Neural cell (in vitro differentiated cells): Measurements from ENCODE around the gene P4HTM. TPM values are rescaled to one million over a fixed set of nuclear protein-coding genes. Genes with fewer than 3 reads are reported as not detected.
"Not testable (repeated sequence)": the region's sequence is repeated elsewhere in the genome, so short reads cannot be mapped to it uniquely, and the experiment has no call there.

Experiments
- H2AFZ ChIP-seq: fragments of 200-600, 300-800 bp; sonication (generic), shearing (Covaris generic); 2 replicates; pipeline ENCODE4 v1.6.0; 2014; ENCODE audit warnings: low read depth, mild to moderate bottlenecking, antibody characterized with exemption, low read length, moderate library complexity
- H3F3A ChIP-seq: fragments of 200-600 bp; shearing (Covaris generic); 2 replicates; pipeline ENCODE4 v1.6.1; 2016; ENCODE audit warnings: mild to moderate bottlenecking, moderate library complexity, mixed read lengths, antibody characterized with exemption, low read length; ENCODE audit not compliant: insufficient read depth, poor library complexity, severe bottlenecking
- H3K27ac ChIP-seq: fragments of 200-600, 300-800 bp; sonication (generic), shearing (Covaris generic); 2 replicates; pipeline ENCODE4 v1.5.1; 2014; ENCODE audit warnings: mild to moderate bottlenecking, low read length, moderate library complexity
- H3K27me3 ChIP-seq: fragments of 300-800, 200-600 bp; sonication (generic), shearing (Covaris generic); 2 replicates; pipeline ENCODE4 v1.6.0; 2014; ENCODE audit warnings: mild to moderate bottlenecking, low read depth, low read length, moderate library complexity; ENCODE audit not compliant: insufficient read depth
- H3K36me3 ChIP-seq: fragments of 300-800, 200-600 bp; sonication (generic), shearing (Covaris generic); 2 replicates; pipeline ENCODE4 v1.5.1; 2014; ENCODE audit warnings: mild to moderate bottlenecking, antibody characterized with exemption, low read length, moderate library complexity; ENCODE audit not compliant: insufficient read depth
- H3K4me2 ChIP-seq: fragments of 300-800, 200-600 bp; sonication (generic), shearing (Covaris generic); 2 replicates; pipeline ENCODE4 v1.6.0; 2014; ENCODE audit warnings: mild to moderate bottlenecking, low read length
- H3K4me3 ChIP-seq: fragments of 300-800, 200-600 bp; sonication (generic), shearing (Covaris generic); 2 replicates; pipeline ENCODE4 v1.5.1; 2014; ENCODE audit warnings: mild to moderate bottlenecking, low read length, moderate library complexity
- H3K79me2 ChIP-seq: fragments of 200-600 bp; shearing (Covaris generic); replicated peaks from 2 replicates; pipeline ENCODE4 v1.6.0; 2014; ENCODE audit warnings: mild to moderate bottlenecking, low read length, moderate library complexity; ENCODE audit not compliant: insufficient read depth
- H3K9ac ChIP-seq: fragments of 300-800, 200-600 bp; sonication (generic), shearing (Covaris generic); 2 replicates; pipeline ENCODE4 v1.6.1; 2016; ENCODE audit warnings: mild to moderate bottlenecking, low read length, mixed read lengths
- H3K9me2 ChIP-seq: fragments of 200-600 bp; shearing (Covaris generic); 2 replicates; pipeline ENCODE4 v1.6.1; 2016; ENCODE audit warnings: mild to moderate bottlenecking, low read length, mixed read lengths; ENCODE audit not compliant: insufficient read depth
- H3K9me3 ChIP-seq: fragments of 200-600, 300-800 bp; sonication (generic), shearing (Covaris generic); 2 replicates; pipeline ENCODE4 v1.6.1; 2016; ENCODE audit warnings: mild to moderate bottlenecking, mixed run types, low read length, moderate library complexity, mixed read lengths
- H4K20me1 ChIP-seq: fragments of 200-600 bp; shearing (Covaris generic); 2 replicates; pipeline ENCODE4 v1.6.1; 2016; ENCODE audit warnings: mild to moderate bottlenecking, mixed run types; ENCODE audit not compliant: insufficient read depth
- CTCF ChIP-seq: fragments of 450-650 bp; IDR thresholded peaks from 2 replicates; pipeline ENCODE4 v1.5.1; 2014; ENCODE audit warnings: antibody characterized with exemption, mild to moderate bottlenecking, moderate library complexity; ENCODE audit not compliant: poor library complexity, severe bottlenecking
- EP300 ChIP-seq: fragments of 450-650 bp; conservative IDR thresholded peaks from 2 replicates; pipeline ENCODE4 v1.6.1; 2014; ENCODE audit warnings: antibody characterized with exemption, mild to moderate bottlenecking, moderate library complexity; ENCODE audit not compliant: poor library complexity, severe bottlenecking
- EZH2 ChIP-seq: fragments of 200-600, 300-800 bp; shearing (Covaris generic), sonication (generic); IDR thresholded peaks from 2 replicates; pipeline ENCODE4 v1.6.1; 2014; ENCODE audit warnings: antibody characterized with exemption, low read length, borderline replicate concordance, mild to moderate bottlenecking; ENCODE audit not compliant: insufficient read depth, poor library complexity, severe bottlenecking
- MXI1 ChIP-seq: fragments of 450-650 bp; conservative IDR thresholded peaks from 2 replicates; pipeline ENCODE4 v1.6.1; 2014; ENCODE audit warnings: antibody characterized with exemption, mild to moderate bottlenecking; ENCODE audit not compliant: poor library complexity, severe bottlenecking
- POLR2AphosphoS5 ChIP-seq: IDR thresholded peaks from 2 replicates; pipeline ENCODE4 v1.6.1; 2012
- RAD21 ChIP-seq: fragments of 450-650 bp; conservative IDR thresholded peaks from 2 replicates; pipeline ENCODE4 v1.6.1; 2014; ENCODE audit warnings: antibody characterized with exemption, mild to moderate bottlenecking, moderate library complexity
- REST ChIP-seq: IDR thresholded peaks from 2 replicates; pipeline ENCODE4 v1.6.1; 2012; ENCODE audit warnings: borderline replicate concordance
- SMC3 ChIP-seq: fragments of 450-650 bp; conservative IDR thresholded peaks from 2 replicates; pipeline ENCODE4 v1.6.1; 2014; ENCODE audit warnings: antibody characterized with exemption, mild to moderate bottlenecking, moderate library complexity; ENCODE audit not compliant: poor library complexity
- TAF1 ChIP-seq: IDR thresholded peaks from 2 replicates; pipeline ENCODE4 v1.6.1; 2012; ENCODE audit warnings: low read depth
- polyA plus RNA-seq: library from polyadenylated mRNA; depleted of rRNA; stranded (reverse); fragments of >200 nt; gene quantifications from 2 replicates; pipeline ENCODE4 v1.2.3, GENCODE V29; 2014

The P4HTM gene
- polyA plus RNA-seq, 1 donor from 2014 or later, result 97.3 TPM

- Histone ChIP-seq H3K79me2 (peaks cover 50% of the 10 kb centered on the region), H3K9ac (peak overlapping the region; percentile 100), H3K4me2 (peak overlapping the region; percentile 83), H3K4me3 (peak overlapping the region; percentile 100), H3K27ac (peak overlapping the region; percentile 95)
- not testable (repeated sequence) for H3F3A ChIP-seq, H4K20me1 ChIP-seq, H3K36me3 ChIP-seq, H3K9me3 ChIP-seq, H2AFZ ChIP-seq, H3K9me2 ChIP-seq, H3K27me3 ChIP-seq
Observed at GRCh38 chr3:49008627-49009026, 18.6 kb downstream of the P4HTM start.

GRCh38 chr3:49009396-49009795, 19.4 kb downstream of the P4HTM start:
- Histone ChIP-seq H3K79me2 (peaks cover 55% of the 10 kb centered on the region), H3K27ac (no peak overlapping the region), H3K9me3 (no peaks in the 10 kb centered on the region), H3F3A (no peaks in the 10 kb centered on the region), H3K36me3 (no peaks in the 10 kb centered on the region), H3K9ac (no peak overlapping the region), H3K4me2 (no peak overlapping the region), H3K4me3 (peak overlapping the region; percentile 29), H4K20me1 (peaks cover 6% of the 10 kb centered on the region), H2AFZ (no peak overlapping the region), H3K9me2 (no peaks in the 10 kb centered on the region), H3K27me3 (no peaks in the 10 kb centered on the region)
- TF ChIP-seq CTCF (no peak), REST (no peak), SMC3 (no peak), EZH2 (no peak), MXI1 (no peak), TAF1 (no peak), POLR2AphosphoS5 (no peak), RAD21 (no peak), EP300 (no peak)

- H3K27me3 ChIP-seq, result no peaks in the 10 kb centered on the region
- H3K9me3 ChIP-seq, result no peaks in the 10 kb centered on the region
- H2AFZ ChIP-seq, result no peak overlapping the region
- peaks cover 53% of the 10 kb centered on the region for H3K79me2 ChIP-seq
- H3K4me3 ChIP-seq, result no peak overlapping the region
- H3K9me2 ChIP-seq, result no peaks in the 10 kb centered on the region
- no peaks in the 10 kb centered on the region for H3K36me3 ChIP-seq
- no peak overlapping the region for H3K27ac ChIP-seq
- TF ChIP-seq TAF1 (no peak), POLR2AphosphoS5 (no peak), CTCF (no peak), MXI1 (no peak), SMC3 (no peak), RAD21 (no peak), EZH2 (no peak), EP300 (no peak), REST (no peak)
- H3K4me2 ChIP-seq, result no peak overlapping the region
- H3F3A ChIP-seq, result no peaks in the 10 kb centered on the region
- H4K20me1 ChIP-seq, result peaks cover 13% of the 10 kb centered on the region
- no peak overlapping the region for H3K9ac ChIP-seq
Observed at GRCh38 chr3:49012441-49013017, 22.5 kb downstream of the P4HTM start.
